Mesendoderm (in vitro differentiated cells): ENCODE data around the gene DLL1.

Experiments
- DNase-seq: peaks from one replicate; pipeline ENCODE4 v3.0.0; 2013
- H2AK5ac ChIP-seq: 2 replicates; pipeline ENCODE4 v1.6.1; 2013; ENCODE audit warnings: low read length, inconsistent platforms
- H2BK120ac ChIP-seq: 2 replicates; pipeline ENCODE4 v1.6.1; 2013; ENCODE audit warnings: low read depth, mild to moderate bottlenecking, low read length, moderate library complexity, mixed read lengths
- H2BK15ac ChIP-seq: replicated peaks from 2 replicates; pipeline ENCODE4 v1.6.1; 2013; ENCODE audit warnings: low read depth, mild to moderate bottlenecking, moderate library complexity
- H2BK5ac ChIP-seq: 2 replicates; pipeline ENCODE4 v1.6.1; 2013; ENCODE audit warnings: low read length, inconsistent platforms
- H3K18ac ChIP-seq: 2 replicates; pipeline ENCODE4 v1.6.1; 2013; ENCODE audit warnings: mild to moderate bottlenecking, low read length, mixed read lengths
- H3K23ac ChIP-seq: one replicate; pipeline ENCODE4 v1.6.1; 2013; ENCODE audit warnings: low read length
- H3K27ac ChIP-seq: 2 replicates; pipeline ENCODE4 v1.5.1; 2013; ENCODE audit warnings: low read depth, mild to moderate bottlenecking, inconsistent platforms, low read length, moderate library complexity
- H3K27me3 ChIP-seq: 2 replicates; pipeline ENCODE4 v1.6.1; 2013; ENCODE audit warnings: low read length, control low read depth, mild to moderate bottlenecking, inconsistent platforms; ENCODE audit not compliant: insufficient read depth, poor library complexity
- H3K36me3 ChIP-seq: 2 replicates; pipeline ENCODE4 v1.6.1; 2013; ENCODE audit warnings: low read length, inconsistent platforms; ENCODE audit not compliant: control insufficient read depth, insufficient read depth
- H3K4ac ChIP-seq: one replicate; pipeline ENCODE4 v1.6.1; 2013; ENCODE audit warnings: low read depth, mild to moderate bottlenecking, low read length, moderate library complexity
- H3K4me1 ChIP-seq: 2 replicates; pipeline ENCODE4 v1.6.1; 2013; ENCODE audit warnings: low read depth, low read length, inconsistent platforms; ENCODE audit not compliant: control insufficient read depth
- H3K4me2 ChIP-seq: 2 replicates; pipeline ENCODE4 v1.6.1; 2013; ENCODE audit warnings: low read length
- H3K4me3 ChIP-seq: 2 replicates; pipeline ENCODE4 v1.5.1; 2013; ENCODE audit warnings: mild to moderate bottlenecking, low read length
- H3K56ac ChIP-seq: one replicate; pipeline ENCODE4 v1.6.1; 2013; ENCODE audit warnings: low read length
- H3K79me1 ChIP-seq: 2 replicates; pipeline ENCODE4 v1.6.1; 2013; ENCODE audit warnings: low read length, inconsistent platforms
- H3K79me2 ChIP-seq: 2 replicates; pipeline ENCODE4 v1.6.1; 2013; ENCODE audit warnings: mild to moderate bottlenecking, low read length; ENCODE audit not compliant: control insufficient read depth, insufficient read depth
- H3K9ac ChIP-seq: 2 replicates; pipeline ENCODE4 v1.6.1; 2013; ENCODE audit warnings: low read length, inconsistent platforms
- H4K5ac ChIP-seq: one replicate; pipeline ENCODE4 v1.6.1; 2013; ENCODE audit warnings: low read length
- H4K8ac ChIP-seq: one replicate; pipeline ENCODE4 v1.6.1; 2013; ENCODE audit warnings: low read depth, mild to moderate bottlenecking, control low read depth, low read length, moderate library complexity
- WGBS: extraction: QIAGEN DNeasy Blood & Tissue Kit; methylation state at CpG from one replicate; pipeline ENCODE4 v1.1.7; 2013; ENCODE audit warnings: low lambda C conversion rate, missing lambda C conversion rate; ENCODE audit not compliant: insufficient coverage; ENCODE audit errors: extremely low coverage; 5-methylcytosine and 5-hydroxymethylcytosine counted together

The DLL1 gene

GRCh38 chr6:170260686-170261085, 30.2 kb downstream of the DLL1 start:
- H3K56ac ChIP-seq, result no peak overlapping the region
- no peaks in the 10 kb centered on the region for H3K79me1 ChIP-seq
- H3K4me3 ChIP-seq, result no peak overlapping the region
- no peak overlapping the region for H3K18ac ChIP-seq
- H2BK5ac ChIP-seq, result no peak overlapping the region
- H4K5ac ChIP-seq, result no peak overlapping the region
- H3K27me3 ChIP-seq, result no peaks in the 10 kb centered on the region
- DNase-seq, result no peak
- no peak overlapping the region for H2BK120ac ChIP-seq
- no peaks in the 10 kb centered on the region for H3K4me1 ChIP-seq
- no peak overlapping the region for H3K23ac ChIP-seq
- no peak overlapping the region for H2BK15ac ChIP-seq
- no peak overlapping the region for H3K4ac ChIP-seq
- no CpG with 5 or more reads among the region's 7 CpGs for WGBS
- H3K9ac ChIP-seq, result no peak overlapping the region
- H4K8ac ChIP-seq, result no peak overlapping the region
- H3K4me2 ChIP-seq, result no peak overlapping the region
- H3K79me2 ChIP-seq, result no peaks in the 10 kb centered on the region
- no peak overlapping the region for H2AK5ac ChIP-seq
- H3K36me3 ChIP-seq, result no peaks in the 10 kb centered on the region
- H3K27ac ChIP-seq, result no peak overlapping the region

DNA sequence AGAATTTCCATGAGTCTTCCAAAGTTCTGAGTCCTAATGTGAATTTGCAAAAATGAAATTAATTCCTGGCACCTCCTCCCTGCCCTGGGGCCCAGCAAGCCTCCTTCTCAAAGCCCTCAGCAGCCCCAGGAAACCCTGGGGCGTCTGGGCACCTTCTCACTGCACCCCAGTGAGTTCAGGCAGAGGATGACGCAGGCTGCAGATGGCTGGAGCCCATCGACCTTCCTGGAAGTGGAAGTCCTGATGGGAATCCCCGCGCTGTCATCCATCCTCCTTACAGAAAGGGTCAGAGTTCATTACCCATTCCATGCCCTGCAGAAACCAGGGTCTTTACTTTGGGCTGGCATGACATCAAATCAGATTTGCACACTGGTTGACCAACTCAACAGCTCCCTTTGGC, 31.6 kb downstream of the DLL1 start:
- Histone ChIP-seq H3K9ac (no peak overlapping the region), H3K56ac (no peak overlapping the region), H3K36me3 (no peaks in the 10 kb centered on the region), H3K4me3 (no peak overlapping the region), H3K79me1 (no peaks in the 10 kb centered on the region), H2BK15ac (no peak overlapping the region), H3K27me3 (no peaks in the 10 kb centered on the region), H3K4me1 (no peaks in the 10 kb centered on the region), H2AK5ac (no peak overlapping the region), H3K4me2 (no peak overlapping the region), H3K27ac (no peak overlapping the region), H3K79me2 (no peaks in the 10 kb centered on the region), H2BK5ac (no peak overlapping the region), H4K8ac (no peak overlapping the region), H3K18ac (no peak overlapping the region), H4K5ac (no peak overlapping the region), H3K23ac (no peak overlapping the region), H3K4ac (no peak overlapping the region), H2BK120ac (no peak overlapping the region)
- DNase-seq, result no peak
- WGBS, result no CpG with 5 or more reads among the region's 5 CpGs

DNA sequence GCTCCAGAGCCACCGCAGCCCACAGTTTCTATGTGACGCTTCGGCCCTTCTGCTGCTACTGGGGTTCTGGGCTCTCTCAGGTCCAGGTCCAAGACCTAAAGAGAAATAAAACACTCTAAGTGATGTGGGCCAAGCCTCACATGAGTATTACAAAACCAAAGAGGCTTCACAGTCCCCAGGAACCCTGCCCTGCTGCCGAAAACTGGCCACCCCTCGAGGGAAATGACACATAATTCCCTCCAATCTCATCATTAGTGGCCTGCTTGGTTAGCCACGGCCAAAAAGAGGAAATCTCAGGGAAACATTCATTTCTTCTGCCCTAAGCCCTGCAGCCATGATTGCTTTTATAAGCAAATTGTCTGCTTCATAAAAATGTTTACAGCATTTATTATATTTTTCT, 32.5 kb downstream of the DLL1 start:
- Histone ChIP-seq H3K4ac (no peak overlapping the region), H3K36me3 (no peaks in the 10 kb centered on the region), H3K27ac (no peak overlapping the region), H3K4me1 (no peaks in the 10 kb centered on the region), H3K18ac (no peak overlapping the region), H3K27me3 (no peaks in the 10 kb centered on the region), H3K4me2 (no peak overlapping the region), H4K8ac (no peak overlapping the region), H4K5ac (no peak overlapping the region), H2BK5ac (no peak overlapping the region), H2BK15ac (no peak overlapping the region), H2BK120ac (no peak overlapping the region), H3K9ac (no peak overlapping the region), H3K56ac (no peak overlapping the region), H3K79me1 (no peaks in the 10 kb centered on the region), H3K79me2 (no peaks in the 10 kb centered on the region), H3K4me3 (no peak overlapping the region), H2AK5ac (no peak overlapping the region), H3K23ac (no peak overlapping the region)
- no CpG with 5 or more reads among the region's 6 CpGs for WGBS
- DNase-seq, result no peak

- H3K36me3 ChIP-seq, result no peaks in the 10 kb centered on the region
- no peak overlapping the region for H2AK5ac ChIP-seq
- no peak overlapping the region for H3K4me2 ChIP-seq
- no peaks in the 10 kb centered on the region for H3K79me1 ChIP-seq
- no peak overlapping the region for H2BK15ac ChIP-seq
- H3K4me3 ChIP-seq, result no peak overlapping the region
- H3K4me1 ChIP-seq, result no peaks in the 10 kb centered on the region
- no peak overlapping the region for H3K23ac ChIP-seq
- no peak overlapping the region for H3K4ac ChIP-seq
- H3K79me2 ChIP-seq, result no peaks in the 10 kb centered on the region
- no peak overlapping the region for H4K8ac ChIP-seq
- no CpG with 5 or more reads among the region's 4 CpGs for WGBS
- no peak overlapping the region for H3K9ac ChIP-seq
- H3K27ac ChIP-seq, result no peak overlapping the region
- no peak overlapping the region for H3K56ac ChIP-seq
- H2BK120ac ChIP-seq, result no peak overlapping the region
- H4K5ac ChIP-seq, result no peak overlapping the region
- H3K18ac ChIP-seq, result no peak overlapping the region
- no peak for DNase-seq
- no peak overlapping the region for H2BK5ac ChIP-seq
- no peaks in the 10 kb centered on the region for H3K27me3 ChIP-seq
These were observed 33.5 kb downstream of the DLL1 start for GRCh38 chr6:170257376-170257775.

- no peaks in the 10 kb centered on the region for H3K79me1 ChIP-seq
- H3K18ac ChIP-seq, result no peak overlapping the region
- no peak overlapping the region for H3K27ac ChIP-seq
- H3K56ac ChIP-seq, result no peak overlapping the region
- H3K4me2 ChIP-seq, result no peak overlapping the region
- no peak overlapping the region for H2BK5ac ChIP-seq
- H2AK5ac ChIP-seq, result no peak overlapping the region
- DNase-seq, result no peak
- no peak overlapping the region for H3K4me3 ChIP-seq
- H3K4ac ChIP-seq, result no peak overlapping the region
- no peaks in the 10 kb centered on the region for H3K79me2 ChIP-seq
- H3K27me3 ChIP-seq, result no peaks in the 10 kb centered on the region
- H3K36me3 ChIP-seq, result no peaks in the 10 kb centered on the region
- WGBS, result no CpG with 5 or more reads among the region's 21 CpGs
- no peaks in the 10 kb centered on the region for H3K4me1 ChIP-seq
- H4K5ac ChIP-seq, result no peak overlapping the region
- H2BK15ac ChIP-seq, result no peak overlapping the region
- H3K23ac ChIP-seq, result no peak overlapping the region
- no peak overlapping the region for H3K9ac ChIP-seq
- no peak overlapping the region for H4K8ac ChIP-seq
- H2BK120ac ChIP-seq, result no peak overlapping the region
These were observed 34.2 kb downstream of the DLL1 start for GRCh38 chr6:170256641-170257040.

GRCh38 chr6:170255426-170256125, 35.3 kb downstream of the DLL1 start:
- Histone ChIP-seq H3K36me3 (no peaks in the 10 kb centered on the region), H2BK15ac (no peak overlapping the region), H2BK120ac (no peak overlapping the region), H3K23ac (no peak overlapping the region), H3K9ac (no peak overlapping the region), H3K4ac (no peak overlapping the region), H3K18ac (no peak overlapping the region), H2AK5ac (no peak overlapping the region), H3K79me2 (no peaks in the 10 kb centered on the region), H3K4me2 (no peak overlapping the region), H3K56ac (no peak overlapping the region), H4K5ac (no peak overlapping the region), H3K27me3 (no peaks in the 10 kb centered on the region), H3K4me1 (no peaks in the 10 kb centered on the region), H4K8ac (no peak overlapping the region), H3K27ac (no peak overlapping the region), H3K79me1 (no peaks in the 10 kb centered on the region), H2BK5ac (no peak overlapping the region), H3K4me3 (no peak overlapping the region)
- no CpG with 5 or more reads among the region's 32 CpGs for WGBS
- no peak for DNase-seq
